GM23338 (cell line): ENCODE data around the gene PTGIR. TPM values are rescaled to one million over a fixed set of nuclear protein-coding genes. Genes with fewer than 3 reads are reported as not detected.

Source experiments
- ATAC-seq: fragments of 200-7000 bp; cut with Tn5 transposase; 3 replicates; pipeline ENCODE4 v1.9.1; 2020
- DNase-seq: peaks from one replicate; pipeline ENCODE4 v3.0.0-alpha.2; 2015; ENCODE audit warnings: low spot score
- H2AFZ ChIP-seq: fragments of 200-600 bp; sonication (generic); 2 replicates; pipeline ENCODE4 v1.8.0; 2016; ENCODE audit warnings: antibody characterized with exemption, mild to moderate bottlenecking, moderate library complexity
- H3F3A ChIP-seq: fragments of 200-600 bp; sonication (generic); replicated peaks from 2 replicates; pipeline ENCODE4 v1.8.0; 2017; ENCODE audit warnings: antibody characterized with exemption, mixed run types, low read depth
- H3K27ac ChIP-seq: fragments of 200-600 bp; sonication (generic); 2 replicates; pipeline ENCODE4 v1.6.1; 2016; ENCODE audit warnings: low read depth
- H3K27me3 ChIP-seq: fragments of 200-600 bp; sonication (generic); 2 replicates; pipeline ENCODE4 v1.8.0; 2016; ENCODE audit warnings: mild to moderate bottlenecking, mixed run types, moderate library complexity; ENCODE audit not compliant: insufficient read depth
- H3K36me3 ChIP-seq: fragments of 200-600 bp; sonication (generic); 2 replicates; pipeline ENCODE4 v1.8.0; 2016; ENCODE audit warnings: mild to moderate bottlenecking; ENCODE audit not compliant: insufficient read depth
- H3K4me1 ChIP-seq: fragments of 200-600 bp; sonication (generic); 2 replicates; pipeline ENCODE4 v1.8.0; 2016; ENCODE audit warnings: mild to moderate bottlenecking, moderate library complexity; ENCODE audit not compliant: insufficient read depth
- H3K4me2 ChIP-seq: fragments of 200-600 bp; sonication (generic); 2 replicates; pipeline ENCODE4 v1.7.1; 2017; ENCODE audit warnings: mixed run types
- H3K4me3 ChIP-seq: fragments of 200-600 bp; sonication (generic); 2 replicates; pipeline ENCODE4 v1.6.1; 2016; ENCODE audit warnings: mixed run types
- H3K79me2 ChIP-seq: fragments of 200-600 bp; sonication (generic); replicated peaks from 2 replicates; pipeline ENCODE4 v1.8.0; 2017; ENCODE audit warnings: mild to moderate bottlenecking; ENCODE audit not compliant: insufficient read depth
- H3K9me2 ChIP-seq: fragments of 200-600 bp; sonication (generic); 2 replicates; pipeline ENCODE4 v1.8.0; 2017; ENCODE audit not compliant: insufficient read depth
- H4K20me1 ChIP-seq: fragments of 200-600 bp; sonication (generic); replicated peaks from 2 replicates; pipeline ENCODE4 v1.8.0; 2017; ENCODE audit warnings: mild to moderate bottlenecking; ENCODE audit not compliant: insufficient read depth
- H3K27ac Mint-ChIP-seq: 2 replicates; pipeline ENCODE4 v1.8.0; 2020; ENCODE audit warnings: inconsistent platforms, mild to moderate bottlenecking, moderate library complexity, mixed read lengths
- H3K27me3 Mint-ChIP-seq: 3 replicates; pipeline ENCODE4 v1.8.0; 2022; ENCODE audit warnings: low read depth, mild to moderate bottlenecking, moderate library complexity, mixed read lengths, inconsistent platforms; ENCODE audit not compliant: insufficient read depth, poor library complexity
- H3K36me3 Mint-ChIP-seq: 3 replicates; pipeline ENCODE4 v1.8.0; 2021; ENCODE audit warnings: low read depth, mild to moderate bottlenecking, inconsistent platforms, moderate library complexity, mixed read lengths
- H3K4me1 Mint-ChIP-seq: 3 replicates; pipeline ENCODE4 v1.8.0; 2020; ENCODE audit warnings: mild to moderate bottlenecking, inconsistent platforms, mixed read lengths
- H3K4me3 Mint-ChIP-seq: 3 replicates; pipeline ENCODE4 v1.8.0; 2021; ENCODE audit warnings: moderate library complexity, mild to moderate bottlenecking, inconsistent platforms, mixed read lengths
- H3K9me3 Mint-ChIP-seq: 3 replicates; pipeline ENCODE4 v1.8.0; 2020; ENCODE audit warnings: moderate library complexity, mild to moderate bottlenecking, inconsistent platforms, mixed read lengths
- CREB1 ChIP-seq: fragments of 250-450 bp; sonication (Bioruptor Pico); IDR thresholded peaks from 2 replicates; pipeline ENCODE4 v1.5.0; 2020; ENCODE audit warnings: low read depth, mild to moderate bottlenecking, moderate library complexity
- CTCF ChIP-seq, 2 experiments: fragments of 200-600 bp in 1 of 2; sonication (generic) in 1 of 2; conservative IDR thresholded peaks; 2 replicates each; pipeline versions ENCODE4 v1.5.1 to v1.6.1; 2016 to 2017; ENCODE audit warnings: antibody characterized with exemption in 2 of 2, low read depth in 2 of 2, mild to moderate bottlenecking in 2 of 2, moderate library complexity in 1 of 2
- ETS1 ChIP-seq: IDR thresholded peaks from 2 replicates; pipeline ENCODE4 v1.6.1; 2016; ENCODE audit warnings: antibody characterized with exemption
- EZH2phosphoT487 ChIP-seq: fragments of 200-600 bp; sonication (generic); IDR thresholded peaks from one replicate; pipeline ENCODE4 v1.8.1; 2018; ENCODE audit warnings: antibody characterized with exemption; ENCODE audit not compliant: unreplicated experiment
- NANOG ChIP-seq: IDR thresholded peaks from 2 replicates; pipeline ENCODE4 v1.6.1; 2016; ENCODE audit warnings: antibody characterized with exemption, borderline replicate concordance
- STAT1 ChIP-seq: IDR thresholded peaks from one replicate; pipeline ENCODE4 v1.6.1; 2016; ENCODE audit warnings: antibody characterized with exemption; ENCODE audit not compliant: unreplicated experiment
- ZNF114 ChIP-seq: fragments of 250-450 bp; sonication (Bioruptor Pico); IDR thresholded peaks from 2 replicates; pipeline ENCODE4 v1.5.0; 2020; ENCODE audit warnings: mild to moderate bottlenecking, moderate library complexity
- ZNF331 ChIP-seq: fragments of 250-450 bp; sonication (Bioruptor Pico); IDR thresholded peaks from 2 replicates; pipeline ENCODE4 v1.5.0; 2020; ENCODE audit warnings: low read depth, mild to moderate bottlenecking, moderate library complexity
- ZNF462 ChIP-seq: fragments of 250-450 bp; sonication (Bioruptor Pico); IDR thresholded peaks from 2 replicates; pipeline ENCODE4 v1.5.0; 2020; ENCODE audit warnings: mild to moderate bottlenecking, moderate library complexity
- polyA plus RNA-seq: library from polyadenylated mRNA; unstranded; fragments of >200 nt; fragmentation: Nextera tagmentation; extraction: Ambion mirVana; gene quantifications from 2 replicates; pipeline ENCODE4 v1.2.1, GENCODE V29; 2016
- total RNA-seq: library from RNA; depleted of rRNA; stranded (reverse); fragments of >200 nt; shearing (Covaris generic); gene quantifications from 2 replicates; pipeline ENCODE4 v1.2.3, GENCODE V29; 2014

Gene PTGIR
- total and polyA plus RNA-seq, 2 experiments from 2014 or later = not detected

GRCh38 chr19:46618670-46619231 is 6.1 kb downstream of the PTGIR start:
- Mint-ChIP-seq H3K4me3 (no peak overlapping the region), H3K27me3 (peaks cover 6% of the 10 kb centered on the region), H3K36me3 (no peaks in the 10 kb centered on the region), H3K27ac (no peak overlapping the region), H3K9me3 (no peaks in the 10 kb centered on the region), H3K4me1 (peaks cover 17% of the 10 kb centered on the region)
- H3K4me2 ChIP-seq = no peak overlapping the region
- no peaks in the 10 kb centered on the region for H3F3A ChIP-seq
- no peak for DNase-seq
- no peaks in the 10 kb centered on the region for H3K9me2 ChIP-seq
- TF ChIP-seq EZH2phosphoT487 (no peak), CTCF (conservative IDR thresholded peaks at IDR 0.05; ENCODE audit: low read depth in 2 of 2) (no peak), CREB1 (CRISPR knock-in tag) (no peak)
- ATAC-seq = no peak
- no peak overlapping the region for H2AFZ ChIP-seq
- H3K4me1 ChIP-seq = no peaks in the 10 kb centered on the region; the same call in 1 of the 2 replicates
- H3K36me3 ChIP-seq = no peaks in the 10 kb centered on the region
- H3K4me3 ChIP-seq = no peak overlapping the region
- H3K27me3 ChIP-seq = no peaks in the 10 kb centered on the region
- no peaks in the 10 kb centered on the region for H4K20me1 ChIP-seq
- H3K79me2 ChIP-seq = no peaks in the 10 kb centered on the region
- H3K27ac ChIP-seq = no peak overlapping the region

- no peak overlapping the region for H3K27ac Mint-ChIP-seq
- no peaks in the 10 kb centered on the region for H3K36me3 Mint-ChIP-seq
- Histone ChIP-seq H4K20me1 (no peaks in the 10 kb centered on the region), H3K27ac (no peak overlapping the region), H3F3A (no peaks in the 10 kb centered on the region), H3K36me3 (no peaks in the 10 kb centered on the region), H3K9me2 (no peaks in the 10 kb centered on the region), H3K4me1 (no peaks in the 10 kb centered on the region; the same call in 1 of the 2 replicates), H3K79me2 (no peaks in the 10 kb centered on the region), H3K27me3 (no peaks in the 10 kb centered on the region), H3K4me3 (no peak overlapping the region), H2AFZ (no peak overlapping the region), H3K4me2 (no peak overlapping the region)
- peaks cover 6% of the 10 kb centered on the region for H3K27me3 Mint-ChIP-seq
- ATAC-seq (no peak), DNase-seq (no peak)
- H3K9me3 Mint-ChIP-seq = no peaks in the 10 kb centered on the region
- no peak overlapping the region for H3K4me3 Mint-ChIP-seq
- H3K4me1 Mint-ChIP-seq = peaks cover 17% of the 10 kb centered on the region
- TF ChIP-seq CREB1 (CRISPR knock-in tag) = no peak
- no peak for TF ChIP-seq ZNF114 (CRISPR knock-in tag)
- TF ChIP-seq ETS1 = no peak
- no peak for TF ChIP-seq ZNF462
- TF ChIP-seq STAT1 = no peak
- no peak for TF ChIP-seq ZNF331 (CRISPR knock-in tag)
- no peak for TF ChIP-seq NANOG
Observed at GRCh38 chr19:46617601-46618000, 7.3 kb downstream of the PTGIR start.
